Activated naive CD4-positive, alpha-beta T cell treated with anti-CD3 and anti-CD28 coated beads, Interleukin-2, amount 10 ng/mL, durations not matched to agents 7 days and 5 days (primary cell): ENCODE data around the gene ELMOD1.
A peak's percentile ranks its signal among the peaks of the same experiment; 100 is the strongest.

Source experiments
- CTCF ChIA-PET: fragments of 350-600 bp; sonication (Branson Sonifier 250); formaldehyde crosslinking; loops from one replicate; lab custom pipeline; 2021; ENCODE audit warnings: antibody characterized with exemption; lab: Charles Lee
- DNase-seq: peaks from one replicate; pipeline ENCODE4 v3.0.0-alpha.2; 2020
- H3K27ac Mint-ChIP-seq: one replicate; pipeline ENCODE4 v1.8.0; 2021; ENCODE audit warnings: mild to moderate bottlenecking, moderate library complexity, mixed read lengths
- H3K27me3 Mint-ChIP-seq: one replicate; pipeline ENCODE4 v1.8.0; 2021; ENCODE audit warnings: mild to moderate bottlenecking, mixed read lengths
- H3K36me3 Mint-ChIP-seq: one replicate; pipeline ENCODE4 v1.8.0; 2021; ENCODE audit warnings: mixed read lengths
- H3K4me1 Mint-ChIP-seq: one replicate; pipeline ENCODE4 v1.8.0; 2021; ENCODE audit warnings: mixed read lengths
- H3K4me3 Mint-ChIP-seq: one replicate; pipeline ENCODE4 v1.8.0; 2021; ENCODE audit warnings: mild to moderate bottlenecking, moderate library complexity, mixed read lengths
- H3K9me3 Mint-ChIP-seq: one replicate; pipeline ENCODE4 v1.8.0; 2021; ENCODE audit warnings: mixed read lengths

ELMOD1 gene

GRCh38 chr11:107593951-107594350 lies 3.0 kb downstream of the ELMOD1 start:
- Mint-ChIP-seq H3K4me3 (no peak overlapping the region), H3K36me3 (no peaks in the 10 kb centered on the region)
- CTCF ChIA-PET, result no interaction called here

GRCh38 chr11:107594736-107595135 lies 3.8 kb downstream of the ELMOD1 start:
- CTCF ChIA-PET, result interaction anchor here (0.7 kb wide), 1 partner anchor 59 kb away, joined by 4 read pairs; no protein-coding TSS in a partner anchor
- Mint-ChIP-seq H3K36me3 (no peaks in the 10 kb centered on the region), H3K4me3 (no peak overlapping the region), H3K27ac (no peak overlapping the region), H3K4me1 (peaks cover 17% of the 10 kb centered on the region), H3K9me3 (no peaks in the 10 kb centered on the region), H3K27me3 (peaks cover 52% of the 10 kb centered on the region)
- DNase-seq, result no peak

More at GRCh38 chr11:107593951-107594350, 3.0 kb downstream of the ELMOD1 start:
- Mint-ChIP-seq H3K4me1 (peaks cover 18% of the 10 kb centered on the region), H3K9me3 (no peaks in the 10 kb centered on the region), H3K27ac (no peak overlapping the region), H3K27me3 (peaks cover 60% of the 10 kb centered on the region)
- DNase-seq, result no peak

- CTCF ChIA-PET, result interaction anchor here (0.8 kb wide), 1 partner anchor 33 kb away, joined by 3 read pairs; the partner anchor contains the start of gene ALKBH8
- no peaks in the 10 kb centered on the region for H3K9me3 Mint-ChIP-seq
- no peak overlapping the region for H3K4me3 Mint-ChIP-seq
- H3K27me3 Mint-ChIP-seq, result peaks cover 33% of the 10 kb centered on the region
- no peak overlapping the region for H3K27ac Mint-ChIP-seq
- H3K4me1 Mint-ChIP-seq, result no peaks in the 10 kb centered on the region
- peak; percentile 26 for DNase-seq
- no peaks in the 10 kb centered on the region for H3K36me3 Mint-ChIP-seq
These were observed 7.5 kb downstream of the ELMOD1 start for GRCh38 chr11:107598225-107599139.

GRCh38 chr11:107605061-107606006 lies 14.4 kb downstream of the ELMOD1 start:
- Mint-ChIP-seq H3K4me1 (no peaks in the 10 kb centered on the region), H3K36me3 (no peaks in the 10 kb centered on the region), H3K9me3 (no peaks in the 10 kb centered on the region), H3K27me3 (peaks cover 32% of the 10 kb centered on the region), H3K27ac (no peak overlapping the region), H3K4me3 (no peak overlapping the region)
- DNase-seq, result no peak
- CTCF ChIA-PET, result no interaction called here

GRCh38 chr11:107606141-107606540 lies 15.2 kb downstream of the ELMOD1 start:
- CTCF ChIA-PET, result no interaction called here
- H3K36me3 Mint-ChIP-seq, result no peaks in the 10 kb centered on the region
- H3K27ac Mint-ChIP-seq, result no peak overlapping the region
- no peaks in the 10 kb centered on the region for H3K9me3 Mint-ChIP-seq
- DNase-seq, result peak; percentile 22
- H3K27me3 Mint-ChIP-seq, result peaks cover 32% of the 10 kb centered on the region
- H3K4me3 Mint-ChIP-seq, result no peak overlapping the region
- no peaks in the 10 kb centered on the region for H3K4me1 Mint-ChIP-seq

- H3K27me3 Mint-ChIP-seq, result peaks cover 12% of the 10 kb centered on the region
- CTCF ChIA-PET, result no interaction called here
- H3K4me3 Mint-ChIP-seq, result no peak overlapping the region
- H3K27ac Mint-ChIP-seq, result no peak overlapping the region
- no peak for DNase-seq
- no peaks in the 10 kb centered on the region for H3K4me1 Mint-ChIP-seq
- no peaks in the 10 kb centered on the region for H3K36me3 Mint-ChIP-seq
- H3K9me3 Mint-ChIP-seq, result no peaks in the 10 kb centered on the region
These were observed 17.9 kb downstream of the ELMOD1 start for GRCh38 chr11:107608809-107609208.

- Mint-ChIP-seq H3K9me3 (no peaks in the 10 kb centered on the region), H3K36me3 (no peaks in the 10 kb centered on the region), H3K4me3 (no peak overlapping the region), H3K27me3 (peaks cover 8% of the 10 kb centered on the region), H3K27ac (no peak overlapping the region), H3K4me1 (no peaks in the 10 kb centered on the region)
- CTCF ChIA-PET, result no interaction called here
- no peak for DNase-seq
These were observed 18.7 kb downstream of the ELMOD1 start for GRCh38 chr11:107609400-107610218.

GRCh38 chr11:107612445-107612844 lies 21.5 kb downstream of the ELMOD1 start:
- no peaks in the 10 kb centered on the region for H3K9me3 Mint-ChIP-seq
- H3K27me3 Mint-ChIP-seq, result peaks cover 6% of the 10 kb centered on the region
- H3K27ac Mint-ChIP-seq, result no peak overlapping the region
- H3K36me3 Mint-ChIP-seq, result no peaks in the 10 kb centered on the region
- DNase-seq, result no peak
- CTCF ChIA-PET, result interaction anchor here (0.5 kb wide), 1 partner anchor 57 kb away, joined by 3 read pairs; no protein-coding TSS in a partner anchor
- H3K4me1 Mint-ChIP-seq, result no peaks in the 10 kb centered on the region
- no peak overlapping the region for H3K4me3 Mint-ChIP-seq

- Mint-ChIP-seq H3K27me3 (peaks cover 8% of the 10 kb centered on the region), H3K9me3 (no peaks in the 10 kb centered on the region), H3K4me3 (no peak overlapping the region), H3K4me1 (no peaks in the 10 kb centered on the region), H3K36me3 (no peaks in the 10 kb centered on the region), H3K27ac (no peak overlapping the region)
- no peak for DNase-seq
- CTCF ChIA-PET, result no interaction called here
These were observed 29.0 kb downstream of the ELMOD1 start for GRCh38 chr11:107619926-107620325.

GRCh38 chr11:107621081-107621480 lies 30.1 kb downstream of the ELMOD1 start:
- Mint-ChIP-seq H3K27ac (no peak overlapping the region), H3K27me3 (peaks cover 11% of the 10 kb centered on the region), H3K9me3 (no peaks in the 10 kb centered on the region), H3K4me3 (no peak overlapping the region), H3K4me1 (no peaks in the 10 kb centered on the region), H3K36me3 (no peaks in the 10 kb centered on the region)
- DNase-seq, result no peak
- CTCF ChIA-PET, result no interaction called here

GRCh38 chr11:107623183-107623582 lies 32.2 kb downstream of the ELMOD1 start:
- no peak overlapping the region for H3K27ac Mint-ChIP-seq
- no peaks in the 10 kb centered on the region for H3K36me3 Mint-ChIP-seq
- no peak overlapping the region for H3K4me3 Mint-ChIP-seq
- H3K9me3 Mint-ChIP-seq, result no peaks in the 10 kb centered on the region
- peaks cover 17% of the 10 kb centered on the region for H3K27me3 Mint-ChIP-seq
- CTCF ChIA-PET, result no interaction called here
- no peak for DNase-seq
- H3K4me1 Mint-ChIP-seq, result no peaks in the 10 kb centered on the region

- no peak overlapping the region for H3K27ac Mint-ChIP-seq
- no peak for DNase-seq
- CTCF ChIA-PET, result no interaction called here
- H3K27me3 Mint-ChIP-seq, result peaks cover 22% of the 10 kb centered on the region
- H3K9me3 Mint-ChIP-seq, result no peaks in the 10 kb centered on the region
- no peaks in the 10 kb centered on the region for H3K36me3 Mint-ChIP-seq
- H3K4me1 Mint-ChIP-seq, result no peaks in the 10 kb centered on the region
- no peak overlapping the region for H3K4me3 Mint-ChIP-seq
These were observed 34.2 kb downstream of the ELMOD1 start for GRCh38 chr11:107624983-107625684.

GRCh38 chr11:107625685-107625989 lies 34.7 kb downstream of the ELMOD1 start:
- CTCF ChIA-PET, result no interaction called here
- Mint-ChIP-seq H3K27me3 (peaks cover 18% of the 10 kb centered on the region), H3K36me3 (no peaks in the 10 kb centered on the region), H3K27ac (no peak overlapping the region), H3K4me3 (no peak overlapping the region), H3K4me1 (no peaks in the 10 kb centered on the region), H3K9me3 (no peaks in the 10 kb centered on the region)
- DNase-seq, result no peak
